Measurements from ENCODE around the gene EAF2. TPM values are rescaled to one million over a fixed set of nuclear protein-coding genes. Genes with fewer than 3 reads are reported as not detected.

Gene EAF2
- 10 to 100 TPM in 1 of 2 donors, 1 to 10 TPM in 1; 9.6 to 12.9 TPM for total RNA-seq

DNA sequence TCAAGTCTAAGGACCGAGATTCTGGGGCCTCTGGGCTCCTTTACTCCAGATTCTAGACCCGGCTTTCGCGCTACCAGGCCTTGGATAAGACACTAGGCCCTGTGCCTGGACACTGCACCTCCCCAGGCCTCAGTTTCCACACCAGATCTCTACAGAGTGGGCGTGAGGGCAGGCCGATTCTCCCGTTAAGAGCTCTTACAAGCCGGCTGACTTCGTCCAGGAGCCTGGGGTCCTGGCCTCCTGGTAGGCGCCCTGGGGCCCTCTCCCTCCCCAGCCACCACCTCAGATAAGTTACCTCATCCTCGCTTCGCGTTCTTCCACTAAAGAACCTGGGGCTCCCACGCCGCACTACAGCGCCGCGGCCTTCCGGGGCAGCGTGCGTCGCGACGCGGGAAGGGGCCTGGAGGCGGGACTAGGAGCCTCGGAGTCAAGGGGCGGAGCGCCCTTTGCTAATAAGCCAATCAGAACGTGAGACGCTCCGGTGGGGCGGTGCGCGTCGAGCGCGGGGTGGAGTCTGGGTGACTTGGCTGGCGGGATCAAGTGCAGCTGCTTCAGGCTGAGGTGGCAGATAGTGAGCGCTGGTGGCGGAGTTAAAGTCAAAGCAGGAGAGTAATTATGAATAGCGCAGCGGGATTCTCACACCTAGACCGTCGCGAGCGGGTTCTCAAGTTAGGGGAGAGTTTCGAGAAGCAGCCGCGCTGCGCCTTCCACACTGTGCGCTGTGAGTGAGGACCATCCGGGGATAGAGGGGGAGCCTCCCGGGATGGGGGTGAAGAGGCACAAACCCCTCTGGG is at the start of gene EAF2, which contains the start of gene IQCB1:
Gene EAF2 (plus strand): TSS at position 539 of the 794 bp plus-strand sequence. CDS start 77 bp downstream, at position 616.
Gene IQCB1 (minus strand): TSS at position 390 of the 794 bp plus-strand sequence. CDS start 6,100 bp downstream, outside the sequence.
- Mint-ChIP-seq H3K27ac (peak within 1 kb of the TSS; percentile 69 to 73), H3K4me3 (peak within 1 kb of the TSS; percentile 88), H3K36me3 (peaks cover 9% of the 10 kb centered on the region), H3K27me3 (peaks cover 0 to 3% of the 10 kb centered on the region in 2 donors), H3K9me3 (no peaks in the 10 kb centered on the region), H3K4me1 (ENCODE audit: low read depth in 2 of 2) (peaks cover 32 to 43% of the 10 kb centered on the region in 2 donors)
- ATAC-seq (peak; percentile 99 to 100), DNase-seq (ENCODE audit: low spot score) (peak; percentile 95)

DNA sequence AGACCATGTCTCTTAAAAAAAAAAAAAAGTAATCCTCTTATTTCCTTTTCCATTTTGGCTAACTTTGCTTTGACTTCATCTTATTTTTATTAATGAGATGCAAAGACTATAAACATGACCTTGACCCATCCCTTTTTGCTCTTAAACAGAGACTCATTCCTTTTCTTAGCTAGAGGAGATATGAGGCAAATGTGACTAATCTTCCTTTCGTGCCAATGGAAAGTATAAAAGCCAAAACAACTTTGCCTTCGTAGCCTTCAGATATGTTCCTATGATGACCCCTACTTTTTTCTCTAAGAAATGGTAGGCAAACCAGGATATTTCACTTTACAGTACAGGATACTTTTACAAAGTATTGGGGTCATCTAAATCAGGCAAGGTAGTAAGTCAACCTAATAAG is 48.5 kb upstream of the EAF2 start:
- H3K36me3 Mint-ChIP-seq: peaks cover 39% of the 10 kb centered on the region
- H3K4me3 Mint-ChIP-seq: no peak overlapping the region
- DNase-seq (ENCODE audit: low spot score) (no peak), ATAC-seq (no peak)
- H3K9me3 Mint-ChIP-seq: no peaks in the 10 kb centered on the region
- no peaks in the 10 kb centered on the region for H3K4me1 Mint-ChIP-seq (ENCODE audit: low read depth in 2 of 2)
- no peaks in the 10 kb centered on the region for H3K27me3 Mint-ChIP-seq
- H3K27ac Mint-ChIP-seq: no peak overlapping the region

DNA sequence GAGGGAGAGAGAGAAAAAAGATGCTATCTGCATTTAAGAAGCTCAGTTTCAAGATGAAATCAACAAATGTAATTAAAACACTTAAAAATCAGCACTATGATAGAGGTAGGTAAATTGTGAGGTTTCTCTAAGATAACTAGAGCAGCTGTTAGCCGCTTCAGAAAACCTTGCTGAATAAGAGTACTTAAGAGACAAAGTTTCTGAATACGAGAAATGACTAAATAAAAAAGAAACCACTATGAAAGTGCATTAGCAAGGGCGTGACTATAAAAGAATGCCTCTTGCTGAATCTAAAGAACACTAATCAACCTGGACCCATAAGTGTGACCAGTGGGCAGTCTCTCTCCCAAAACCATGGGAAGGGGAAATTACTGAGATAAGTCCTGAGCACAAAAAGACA is 41.9 kb upstream of the EAF2 start:
- Mint-ChIP-seq H3K27ac (no peak overlapping the region), H3K9me3 (no peaks in the 10 kb centered on the region), H3K4me1 (ENCODE audit: low read depth in 2 of 2) (no peaks in the 10 kb centered on the region), H3K4me3 (no peak overlapping the region), H3K36me3 (peaks cover 29% of the 10 kb centered on the region), H3K27me3 (no peaks in the 10 kb centered on the region)
- no peak for ATAC-seq
- no peak for DNase-seq (ENCODE audit: low spot score)

DNA sequence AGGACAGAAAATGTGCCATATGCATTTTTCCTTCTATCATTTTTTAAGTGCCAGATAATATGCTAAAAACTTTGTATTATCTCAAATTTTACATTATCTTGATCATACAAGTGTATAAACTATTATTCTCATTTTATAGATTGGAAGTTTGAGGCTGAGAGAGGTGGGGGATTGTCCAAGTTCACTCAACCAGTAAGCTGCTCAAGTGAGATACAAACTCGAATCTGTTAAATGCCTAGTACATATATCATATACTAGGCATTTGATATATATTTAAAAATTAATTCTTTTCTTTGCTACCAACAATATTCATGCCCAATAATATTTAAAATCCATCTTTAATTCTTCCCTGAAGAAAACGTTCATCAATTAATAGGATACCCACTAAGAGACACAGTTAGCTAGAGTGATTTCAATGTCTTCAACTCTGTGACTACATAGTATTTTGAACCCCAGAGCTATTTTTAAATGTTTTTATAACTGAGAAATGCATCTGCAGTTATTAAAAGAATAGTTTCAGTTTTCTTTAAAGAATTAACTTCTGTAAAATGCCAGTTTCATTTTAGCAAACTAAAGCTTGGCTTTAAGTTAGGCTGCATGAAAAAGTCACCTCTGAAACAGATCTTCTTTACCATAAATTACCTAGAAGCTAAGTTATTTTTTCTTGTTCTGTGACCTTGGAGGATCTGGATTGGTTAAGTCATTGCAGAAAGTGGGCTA is 40.6 kb upstream of the EAF2 start:
- ATAC-seq (no peak), DNase-seq (ENCODE audit: low spot score) (no peak)
- peaks cover 16% of the 10 kb centered on the region for H3K36me3 Mint-ChIP-seq
- H3K9me3 Mint-ChIP-seq: no peaks in the 10 kb centered on the region
- no peak overlapping the region for H3K27ac Mint-ChIP-seq
- H3K4me3 Mint-ChIP-seq: no peak overlapping the region
- no peaks in the 10 kb centered on the region for H3K4me1 Mint-ChIP-seq (ENCODE audit: low read depth in 2 of 2)
- no peaks in the 10 kb centered on the region for H3K27me3 Mint-ChIP-seq

DNA sequence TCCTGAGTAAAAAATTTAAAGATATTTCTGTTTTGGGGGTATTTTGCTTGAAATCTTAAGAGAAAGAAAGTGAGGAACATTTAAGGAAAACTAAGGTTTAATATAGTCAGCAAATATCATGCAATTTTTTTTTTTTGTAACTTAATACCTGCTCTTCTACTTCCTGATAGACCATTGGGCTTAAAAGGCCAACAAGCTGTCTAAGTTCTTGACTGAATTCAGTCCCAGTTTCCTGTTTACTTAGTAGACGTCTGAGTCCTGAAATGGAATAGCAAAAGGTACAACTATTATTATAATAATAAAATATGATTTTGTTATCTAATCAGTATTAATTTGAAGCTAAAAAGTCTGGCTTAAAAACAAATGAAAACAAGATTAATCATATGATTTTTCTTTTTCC is 38.0 kb upstream of the EAF2 start:
- no peak overlapping the region for H3K4me3 Mint-ChIP-seq
- H3K36me3 Mint-ChIP-seq: peaks cover 11% of the 10 kb centered on the region
- ATAC-seq (no peak), DNase-seq (ENCODE audit: low spot score) (no peak)
- H3K4me1 Mint-ChIP-seq (ENCODE audit: low read depth in 2 of 2): peaks cover 0 to 6% of the 10 kb centered on the region in 2 donors
- no peaks in the 10 kb centered on the region for H3K9me3 Mint-ChIP-seq
- no peaks in the 10 kb centered on the region for H3K27me3 Mint-ChIP-seq
- H3K27ac Mint-ChIP-seq: no peak overlapping the region

DNA sequence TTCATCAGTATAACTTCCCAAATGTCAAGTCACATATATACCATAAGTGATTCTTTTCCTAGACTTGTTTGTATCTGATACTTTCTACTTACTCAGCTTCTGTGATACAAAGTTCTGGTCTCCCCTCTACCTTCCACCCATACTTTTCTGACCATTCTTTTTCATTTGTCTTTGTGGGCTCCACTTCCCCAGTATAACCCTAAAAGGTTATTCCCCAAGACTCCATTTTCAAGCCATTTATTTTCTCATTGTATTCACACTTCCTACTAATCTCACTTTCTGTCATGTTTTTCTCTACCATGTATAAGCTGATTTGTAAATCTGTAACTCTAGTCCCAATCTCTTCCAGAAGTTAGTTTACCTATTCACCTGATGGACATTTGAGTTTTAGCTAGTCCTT is 34.1 kb upstream of the EAF2 start:
- Mint-ChIP-seq H3K36me3 (peaks cover 23% of the 10 kb centered on the region), H3K9me3 (no peaks in the 10 kb centered on the region), H3K27me3 (no peaks in the 10 kb centered on the region), H3K4me3 (no peak overlapping the region), H3K27ac (no peak overlapping the region), H3K4me1 (ENCODE audit: low read depth in 2 of 2) (peaks cover 0 to 6% of the 10 kb centered on the region in 2 donors)
- DNase-seq (ENCODE audit: low spot score): no peak
- ATAC-seq: no peak

DNA sequence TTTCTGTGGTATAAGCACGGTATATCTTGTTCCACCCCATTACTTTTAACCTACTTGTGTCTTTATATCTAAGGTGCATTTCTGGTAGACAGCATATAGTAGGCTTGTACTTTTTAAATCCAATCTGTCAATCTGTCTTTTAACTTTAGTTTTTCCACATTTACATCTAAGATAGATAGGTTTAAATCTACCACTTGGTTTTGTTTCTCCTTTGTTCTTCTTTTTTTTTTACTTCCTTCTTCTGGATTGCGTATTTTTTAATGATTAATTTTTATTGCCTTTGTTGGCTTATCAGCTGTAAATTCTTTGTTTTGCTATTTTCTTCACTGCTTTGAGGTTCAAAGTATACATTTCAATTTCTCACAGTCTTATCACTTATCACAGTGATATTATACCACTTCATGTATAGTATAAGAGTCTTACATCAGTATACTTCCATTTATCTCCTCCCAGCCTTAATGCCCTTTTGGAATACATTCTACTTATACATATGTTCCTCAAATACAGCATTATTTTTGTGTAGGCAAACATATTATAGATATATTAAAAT is 31.2 kb upstream of the EAF2 start:
- H3K36me3 Mint-ChIP-seq: peaks cover 26% of the 10 kb centered on the region

DNA sequence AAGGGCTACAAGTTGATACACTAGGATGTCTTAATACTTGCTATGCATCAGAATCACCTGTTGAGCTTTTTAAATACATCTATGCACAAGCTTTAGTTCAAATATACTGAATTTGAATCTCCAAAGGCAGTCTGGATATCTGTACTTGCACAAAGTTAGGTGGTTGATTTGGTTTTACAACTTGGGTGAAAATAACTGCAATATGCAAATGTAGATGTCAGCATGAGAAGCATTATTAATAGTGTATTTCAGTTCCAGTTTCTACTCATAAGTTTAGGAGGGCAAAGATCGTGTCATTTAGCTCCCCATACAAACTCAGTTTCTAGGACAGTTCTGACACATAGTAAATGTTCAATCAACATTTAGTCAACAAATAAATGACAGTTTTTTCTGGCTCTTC is 25.8 kb upstream of the EAF2 start:
- DNase-seq (ENCODE audit: low spot score): no peak
- no peak for ATAC-seq
- Mint-ChIP-seq H3K9me3 (no peaks in the 10 kb centered on the region), H3K36me3 (peaks cover 31% of the 10 kb centered on the region), H3K27me3 (no peaks in the 10 kb centered on the region), H3K4me3 (no peak overlapping the region), H3K4me1 (ENCODE audit: low read depth in 2 of 2) (peaks cover 12 to 13% of the 10 kb centered on the region in 2 donors), H3K27ac (no peak overlapping the region)

More for the DNA sequence above, 31.2 kb upstream of the EAF2 start:
- Mint-ChIP-seq H3K4me1 (ENCODE audit: low read depth in 2 of 2) (peaks cover 0 to 6% of the 10 kb centered on the region in 2 donors), H3K4me3 (no peak overlapping the region), H3K9me3 (no peaks in the 10 kb centered on the region), H3K27me3 (no peaks in the 10 kb centered on the region), H3K27ac (no peak overlapping the region)
- DNase-seq (ENCODE audit: low spot score): no peak
- no peak for ATAC-seq

DNA sequence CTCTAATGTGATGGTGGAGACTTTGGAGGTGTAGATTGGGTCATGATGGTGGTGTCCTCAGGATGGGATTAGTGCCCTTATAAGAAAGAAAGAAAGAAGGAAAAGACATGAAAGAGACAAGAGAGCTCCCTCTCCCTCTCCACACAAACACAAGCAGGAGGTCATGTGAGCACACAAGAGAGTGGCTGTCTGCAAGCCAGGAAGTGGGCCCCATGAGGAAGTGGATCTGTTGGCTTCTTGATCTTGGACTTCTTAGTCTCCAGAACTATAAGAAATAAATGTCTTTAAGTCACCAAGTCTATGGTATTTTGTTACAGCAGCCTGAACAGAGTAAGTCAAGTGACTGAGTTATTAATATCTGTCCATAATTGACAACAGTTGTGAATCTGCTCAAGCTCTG is 17.3 kb upstream of the EAF2 start:
- peaks cover 8% of the 10 kb centered on the region for H3K9me3 Mint-ChIP-seq
- ATAC-seq: no peak
- no peak overlapping the region for H3K4me3 Mint-ChIP-seq
- H3K36me3 Mint-ChIP-seq: peaks cover 57% of the 10 kb centered on the region
- DNase-seq (ENCODE audit: low spot score): no peak
- H3K4me1 Mint-ChIP-seq (ENCODE audit: low read depth in 2 of 2): peaks cover 37 to 52% of the 10 kb centered on the region in 2 donors
- no peaks in the 10 kb centered on the region for H3K27me3 Mint-ChIP-seq
- H3K27ac Mint-ChIP-seq: no peak overlapping the region

DNA sequence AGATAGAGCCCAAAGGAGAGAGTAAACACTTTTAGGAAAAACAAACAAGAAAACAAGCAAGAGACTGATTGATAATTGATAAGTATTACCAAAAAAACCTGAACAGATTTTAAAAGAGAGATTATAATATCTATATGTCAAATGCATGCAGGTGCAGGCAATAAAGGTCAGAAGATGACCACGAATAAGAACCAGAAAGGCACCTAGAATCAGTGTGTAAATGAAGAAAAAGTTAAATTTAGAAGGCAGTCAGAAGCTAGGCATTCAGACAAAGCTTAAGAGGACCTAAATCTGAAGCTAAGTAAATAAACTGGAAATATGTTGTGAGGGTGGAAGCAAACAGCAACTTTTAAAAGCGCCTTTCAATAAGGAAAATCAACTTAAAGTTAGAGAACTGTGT is 16.4 kb upstream of the EAF2 start:
- peaks cover 61% of the 10 kb centered on the region for H3K36me3 Mint-ChIP-seq
- H3K4me1 Mint-ChIP-seq (ENCODE audit: low read depth in 2 of 2): peaks cover 37 to 47% of the 10 kb centered on the region in 2 donors
- H3K27ac Mint-ChIP-seq: no peak overlapping the region
- no peak overlapping the region for H3K4me3 Mint-ChIP-seq
- no peak for ATAC-seq
- no peaks in the 10 kb centered on the region for H3K27me3 Mint-ChIP-seq
- peaks cover 15% of the 10 kb centered on the region for H3K9me3 Mint-ChIP-seq
- DNase-seq (ENCODE audit: low spot score): no peak

DNA sequence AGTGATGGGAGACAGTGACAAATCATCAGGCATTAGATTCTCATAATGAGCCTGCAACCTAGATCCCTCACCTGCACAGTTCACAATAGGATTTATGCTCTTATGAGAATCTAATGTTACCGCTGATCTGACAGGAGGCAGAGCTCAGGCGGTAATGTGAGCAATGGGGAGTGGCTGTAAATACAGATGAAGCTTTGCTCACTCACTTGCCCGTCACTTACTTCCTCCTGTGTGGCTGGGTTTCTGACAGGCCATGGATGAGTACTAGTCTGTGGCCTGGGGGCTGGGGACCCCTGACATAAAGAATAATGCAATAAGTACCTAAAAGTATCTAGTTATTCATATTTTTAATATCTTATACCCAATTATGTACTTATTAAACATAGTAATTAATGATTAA is 15.8 kb upstream of the EAF2 start:
- peaks cover 31 to 40% of the 10 kb centered on the region in 2 donors for H3K4me1 Mint-ChIP-seq (ENCODE audit: low read depth in 2 of 2)
- H3K9me3 Mint-ChIP-seq: peaks cover 15% of the 10 kb centered on the region
- ATAC-seq: no peak
- peaks cover 66% of the 10 kb centered on the region for H3K36me3 Mint-ChIP-seq
- H3K4me3 Mint-ChIP-seq: no peak overlapping the region
- DNase-seq (ENCODE audit: low spot score): no peak
- no peak overlapping the region for H3K27ac Mint-ChIP-seq
- H3K27me3 Mint-ChIP-seq: no peaks in the 10 kb centered on the region

DNA sequence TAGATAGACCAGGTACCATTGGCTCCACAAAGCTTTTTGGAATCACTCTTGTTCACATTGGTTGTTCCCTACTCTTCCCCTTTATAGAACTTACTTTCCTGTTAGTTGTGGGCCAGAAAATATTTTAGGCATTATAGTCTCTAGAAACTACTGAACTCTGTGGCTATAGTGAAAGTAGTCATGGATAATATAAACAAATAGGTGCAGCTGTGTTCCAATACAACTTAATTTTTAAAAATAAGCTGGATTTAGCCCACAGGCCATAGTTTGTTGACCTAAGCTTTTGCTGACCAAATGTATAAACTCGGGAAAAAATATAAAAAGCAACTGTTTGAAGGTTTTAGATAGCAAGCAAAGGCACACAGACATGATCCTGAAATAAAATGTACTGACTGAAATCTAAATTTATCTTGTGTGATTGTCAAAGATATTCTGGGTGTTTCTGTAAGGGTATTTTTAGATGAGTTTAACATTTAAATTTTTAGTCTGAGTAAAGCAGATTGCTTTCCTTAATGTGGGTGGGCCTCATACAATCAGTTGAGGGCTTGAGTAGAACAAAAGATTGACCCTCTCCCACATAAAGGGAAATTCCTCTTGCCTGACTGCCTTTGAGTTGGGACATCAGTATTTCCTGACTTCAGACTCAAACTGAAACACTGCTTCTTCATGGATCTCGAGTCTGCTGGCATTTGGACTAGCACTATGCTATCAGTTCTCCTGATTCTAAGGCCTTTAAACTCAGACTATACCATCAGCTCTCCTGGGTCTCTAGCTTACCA is 13.4 kb upstream of the EAF2 start:
- Mint-ChIP-seq H3K27ac (no peak overlapping the region), H3K9me3 (peaks cover 13% of the 10 kb centered on the region), H3K4me3 (no peak overlapping the region), H3K36me3 (peaks cover 71% of the 10 kb centered on the region), H3K27me3 (no peaks in the 10 kb centered on the region), H3K4me1 (ENCODE audit: low read depth in 2 of 2) (peaks cover 20 to 23% of the 10 kb centered on the region in 2 donors)
- ATAC-seq (no peak), DNase-seq (ENCODE audit: low spot score) (no peak)

DNA sequence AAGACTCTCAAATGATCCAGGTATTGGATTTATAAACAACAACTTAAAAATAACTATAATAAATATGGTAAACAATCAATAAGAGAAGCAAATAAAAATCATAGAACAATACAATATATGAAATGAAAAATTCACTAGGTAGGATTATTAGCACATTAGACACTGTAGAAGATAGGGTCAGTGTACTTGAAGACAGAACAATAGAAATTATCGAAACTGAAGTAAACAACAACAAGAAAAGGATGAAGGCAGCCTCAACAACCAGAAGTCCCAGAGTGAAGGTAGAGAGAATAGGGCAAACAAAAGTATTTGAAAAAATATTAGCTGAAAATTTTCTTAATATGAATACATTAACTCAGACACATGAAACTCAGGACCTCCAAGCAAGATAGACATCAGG is 12.0 kb upstream of the EAF2 start:
- H3K4me3 Mint-ChIP-seq: no peak overlapping the region
- ATAC-seq: no peak
- peaks cover 11 to 18% of the 10 kb centered on the region in 2 donors for H3K4me1 Mint-ChIP-seq (ENCODE audit: low read depth in 2 of 2)
- H3K27ac Mint-ChIP-seq: no peak overlapping the region
- H3K9me3 Mint-ChIP-seq: peaks cover 9% of the 10 kb centered on the region
- no peaks in the 10 kb centered on the region for H3K27me3 Mint-ChIP-seq
- DNase-seq (ENCODE audit: low spot score): no peak
- H3K36me3 Mint-ChIP-seq: peaks cover 63% of the 10 kb centered on the region

All from natural killer cell treated with Interleukin-12 subunit alpha and Interleukin-12 subunit beta and Interleukin-15 and Interleukin-18, amount 100 ng/mL, for 72 hours (primary cell).